CD4-positive, alpha-beta T cell treated with Interleukin-15 for 4 hours (primary cell): Measurements from ENCODE around the gene CCR5AS.
A peak's percentile ranks its signal among the peaks of the same experiment; 100 is the strongest.
"Not testable (repeated sequence)": the region's sequence is repeated elsewhere in the genome, so short reads cannot be mapped to it uniquely, and the experiment has no call there.

Source experiments
- DNase-seq: peaks from one replicate; pipeline ENCODE4 v3.0.0-alpha.2; 2020; ENCODE audit warnings: low spot score

CCR5AS gene

DNA sequence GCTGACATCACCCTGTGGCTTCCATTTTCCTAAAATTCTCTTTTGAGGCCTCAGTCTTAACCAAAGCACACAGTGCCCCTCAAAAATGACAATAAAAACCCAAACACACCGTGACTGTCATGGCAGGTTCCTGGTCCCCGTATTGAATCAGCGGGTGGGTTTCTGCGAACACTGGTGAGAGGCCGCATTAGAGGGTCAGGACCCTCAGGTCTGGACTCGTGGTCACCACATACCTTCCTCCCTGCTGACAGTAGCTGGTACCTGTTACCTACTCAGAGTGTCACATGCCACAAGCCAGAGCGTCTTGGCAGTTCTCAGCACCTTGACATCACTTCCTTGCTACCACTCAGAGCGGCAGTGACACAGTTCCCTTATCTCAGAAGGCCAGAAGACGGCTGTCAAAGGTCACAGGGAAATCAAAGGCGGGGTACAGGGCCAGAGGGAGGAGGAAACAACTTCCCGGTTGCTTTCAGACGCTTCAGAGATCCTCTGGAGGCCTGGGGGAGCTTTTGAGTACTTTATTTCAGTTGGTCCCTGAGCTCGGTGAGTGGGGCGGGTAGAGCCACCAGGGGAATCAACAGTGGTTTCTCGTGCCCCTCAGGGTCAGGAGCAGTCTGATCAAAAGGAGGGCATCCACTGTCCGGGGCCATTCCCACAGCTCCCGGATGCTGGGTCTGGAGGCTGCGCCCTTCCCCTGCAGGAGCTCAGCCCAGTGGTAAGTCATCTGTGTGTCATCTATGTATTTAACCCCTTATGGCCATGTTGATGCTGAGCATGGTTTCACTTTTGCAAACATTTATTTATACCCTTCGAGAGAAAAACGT lies at the start of gene CCR5AS, which contains the start of gene CCRL2:
TSS of gene CCR5AS (minus strand) at position 279 of the 824 bp plus-strand sequence.
TSS of gene CCRL2 (plus strand) at position 472 of the 824 bp plus-strand sequence. CDS start 821 bp downstream, outside the sequence.
- DNase-seq, result peak; percentile 49

- no peak for DNase-seq
Observed at GRCh38 chr3:46456118-46456517, 49.3 kb upstream of the CCR5AS start.

DNA sequence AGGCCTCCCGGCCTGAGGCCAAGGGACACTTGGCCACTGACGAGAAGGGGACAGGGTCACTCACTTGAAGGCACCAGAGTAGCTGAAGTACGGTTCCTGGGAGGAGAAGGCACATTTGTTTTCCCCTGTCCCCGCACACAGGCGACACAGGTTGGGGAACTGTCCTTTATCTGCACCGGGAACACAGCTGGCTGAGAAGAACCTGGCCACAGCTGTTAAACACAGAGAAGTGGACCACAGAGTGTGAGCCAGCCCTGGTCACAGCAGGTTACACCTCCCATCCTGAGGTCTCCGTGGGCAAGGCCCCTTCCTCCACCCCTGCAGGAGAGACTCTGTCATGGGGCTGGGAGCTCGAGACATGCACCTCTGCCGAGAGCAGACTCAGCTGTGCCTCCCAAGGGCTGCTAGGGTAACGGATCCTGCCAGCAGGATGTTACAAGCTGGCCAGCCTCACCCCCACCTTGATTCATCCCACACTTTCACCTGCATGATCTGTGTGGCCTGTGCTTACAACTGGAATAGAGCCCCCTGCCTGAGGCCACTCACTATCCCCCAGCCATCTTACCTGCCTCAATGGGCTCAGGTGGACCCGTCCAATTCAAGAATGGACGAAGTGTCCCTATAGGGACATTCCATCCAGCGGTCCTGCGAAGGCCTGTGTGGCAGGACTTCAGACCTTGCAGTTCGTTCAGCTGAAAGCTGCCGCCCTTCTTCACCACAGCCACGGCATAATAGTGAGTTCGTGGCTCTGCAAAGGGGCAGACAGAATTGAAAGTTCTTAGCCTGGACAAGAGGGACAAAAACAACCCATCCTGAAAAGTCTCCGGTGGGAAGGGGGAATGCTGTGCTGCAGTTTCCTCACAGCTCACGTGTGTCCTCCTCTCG lies 48.6 kb upstream of the CCR5AS start:
- DNase-seq, result no peak

GRCh38 chr3:46454606-46455005 lies 47.7 kb upstream of the CCR5AS start:
- DNase-seq, result no peak

DNA sequence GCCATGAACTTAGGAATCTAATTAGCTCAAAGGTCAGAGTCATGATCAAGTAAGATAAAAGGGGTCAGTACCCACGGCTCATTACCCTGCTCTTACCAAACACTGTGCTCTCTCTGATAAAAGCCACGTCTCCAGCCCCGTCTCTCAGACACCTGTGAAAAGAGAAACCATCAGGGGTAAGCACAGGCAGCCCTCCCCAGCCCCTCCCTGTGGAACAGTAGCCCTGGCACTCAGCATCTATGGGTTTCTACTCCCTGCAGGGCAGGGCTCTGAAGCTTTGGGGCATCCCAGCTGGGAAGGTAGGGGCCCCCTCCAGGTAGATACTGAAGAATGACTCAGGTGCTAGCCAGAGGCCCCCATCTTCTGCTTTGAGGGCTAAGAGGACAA lies 47.3 kb upstream of the CCR5AS start:
- no peak for DNase-seq

- no peak for DNase-seq
Observed at GRCh38 chr3:46453526-46454208, 46.8 kb upstream of the CCR5AS start.

- no peak for DNase-seq
Observed at GRCh38 chr3:46449755-46450552, 43.1 kb upstream of the CCR5AS start.

DNA sequence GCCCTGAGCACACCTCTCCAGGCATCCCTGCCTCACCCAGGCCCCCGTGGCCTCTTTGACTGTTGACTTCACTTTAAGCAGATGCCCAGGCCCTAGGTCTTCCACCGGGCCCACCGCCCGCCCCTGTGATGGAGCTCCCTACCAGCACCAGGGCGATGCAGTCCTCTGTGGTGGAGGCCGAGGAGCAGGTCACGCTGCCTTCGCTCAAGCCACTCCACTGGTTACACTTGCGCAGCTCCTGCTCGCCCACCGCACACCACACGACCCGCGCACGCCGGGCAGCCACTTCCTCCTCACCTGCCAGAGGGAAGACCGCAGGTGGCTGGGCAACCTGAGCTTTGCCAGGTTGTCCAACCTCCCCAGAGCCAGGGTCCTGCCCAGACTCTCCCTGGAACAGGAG lies 41.9 kb upstream of the CCR5AS start:
- no peak for DNase-seq

- no peak for DNase-seq
Observed at GRCh38 chr3:46447228-46447985, 40.5 kb upstream of the CCR5AS start.

GRCh38 chr3:46442576-46443530 lies 36.0 kb upstream of the CCR5AS start:
- peak; percentile 49 for DNase-seq

GRCh38 chr3:46440531-46441294 lies 33.8 kb upstream of the CCR5AS start:
- peak; percentile 51 for DNase-seq

- DNase-seq, result no peak
Observed at GRCh38 chr3:46438831-46439230, 32.0 kb upstream of the CCR5AS start.

- DNase-seq, result no peak
Observed at GRCh38 chr3:46435081-46435726, 28.3 kb upstream of the CCR5AS start.

- no peak for DNase-seq
Observed at GRCh38 chr3:46433841-46434240, 27.0 kb upstream of the CCR5AS start.

DNA sequence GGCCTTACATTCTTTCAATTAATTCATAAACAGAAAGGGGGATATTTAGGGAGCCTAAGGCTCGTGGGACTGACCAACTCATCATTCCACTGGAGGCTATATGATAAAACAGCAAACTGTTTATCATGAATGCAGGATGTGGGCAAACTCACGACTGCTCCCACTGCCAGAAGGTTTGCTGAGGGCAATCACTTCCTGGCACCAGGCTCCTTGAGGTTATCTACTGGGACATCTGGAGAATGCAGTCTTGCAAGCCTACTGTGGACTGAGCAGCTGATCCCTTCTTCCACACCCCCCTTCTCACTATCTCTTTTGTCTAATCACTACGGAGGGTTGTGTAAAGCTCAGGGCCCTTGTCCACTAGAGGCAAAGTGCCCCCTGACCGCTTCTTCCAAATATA lies 26.3 kb upstream of the CCR5AS start:
- DNase-seq, result not testable (repeated sequence)

DNA sequence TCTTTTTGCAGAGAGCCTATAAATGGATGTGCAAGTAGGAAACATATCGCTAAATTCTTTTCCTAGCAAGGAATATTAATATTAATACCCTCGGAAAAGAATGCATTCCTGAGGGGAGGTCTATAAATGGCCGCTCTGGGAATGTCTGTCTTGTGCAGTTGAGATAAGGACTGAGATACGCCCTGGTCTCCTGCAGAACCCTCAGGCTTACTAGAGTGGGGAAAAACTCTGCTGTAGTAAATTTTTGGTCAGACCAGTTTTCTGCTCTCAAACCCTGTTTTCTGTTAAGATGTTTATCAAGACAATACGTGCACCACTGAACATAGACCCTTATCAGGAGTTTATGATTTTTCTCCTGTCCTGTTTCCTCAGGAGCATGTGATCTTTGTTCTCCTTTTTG lies 25.0 kb upstream of the CCR5AS start:
- DNase-seq, result not testable (repeated sequence)

GRCh38 chr3:46430879-46431278 lies 24.0 kb upstream of the CCR5AS start:
- DNase-seq, result not testable (repeated sequence)

DNA sequence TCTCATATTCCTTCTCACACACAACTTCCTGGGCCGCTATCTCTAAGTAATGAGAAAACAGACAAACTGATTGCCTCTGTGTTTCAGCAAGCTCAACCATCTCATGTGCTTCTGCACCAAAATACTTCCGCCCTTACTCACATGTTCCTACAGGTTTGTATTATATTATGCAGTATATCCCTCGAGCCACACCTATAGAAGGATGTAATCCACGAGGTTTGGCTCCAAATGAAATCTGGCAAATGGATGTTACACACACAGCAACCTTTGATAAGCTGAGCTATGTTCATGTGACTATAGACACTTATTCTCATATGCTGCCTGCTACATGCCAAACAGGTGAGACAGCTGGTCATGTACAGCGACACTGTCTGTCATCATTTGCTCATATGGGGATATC lies 22.8 kb upstream of the CCR5AS start:
- no peak for DNase-seq
